GM21723 (cell line): ENCODE results near the gene F13A1.
A peak's percentile ranks its signal among the peaks of the same experiment; 100 is the strongest.

Source experiments
- ATAC-seq: cut with Tn5 transposase; IDR thresholded peaks from one replicate; pipeline ENCODE4 v1.9.1; 2021; ENCODE audit warnings: mild to moderate bottlenecking, moderate library complexity; ENCODE audit not compliant: unreplicated experiment

Gene F13A1

GRCh38 chr6:6246544-6246943 is 73.9 kb downstream of the F13A1 start:
- ATAC-seq = peak; percentile 61

- ATAC-seq = no peak
Measured at GRCh38 chr6:6244624-6245023, 75.8 kb downstream of the F13A1 start.

GRCh38 chr6:6243846-6244245 is 76.6 kb downstream of the F13A1 start:
- no peak for ATAC-seq

GRCh38 chr6:6239598-6240581 is 80.6 kb downstream of the F13A1 start:
- no peak for ATAC-seq

- no peak for ATAC-seq
Measured at GRCh38 chr6:6236730-6237469, 83.6 kb downstream of the F13A1 start.

GRCh38 chr6:6235786-6236185 is 84.7 kb downstream of the F13A1 start:
- no peak for ATAC-seq

GRCh38 chr6:6234963-6235362 is 85.5 kb downstream of the F13A1 start:
- ATAC-seq = no peak

GRCh38 chr6:6230286-6230685 is 90.2 kb downstream of the F13A1 start:
- no peak for ATAC-seq

- ATAC-seq = no peak
Measured at GRCh38 chr6:6227896-6228295, 92.6 kb downstream of the F13A1 start.

- no peak for ATAC-seq
Measured at GRCh38 chr6:6225885-6226529, 94.5 kb downstream of the F13A1 start.

GRCh38 chr6:6224933-6225486 is 95.5 kb downstream of the F13A1 start:
- no peak for ATAC-seq

GRCh38 chr6:6221787-6222535 is 98.5 kb downstream of the F13A1 start:
- no peak for ATAC-seq

GRCh38 chr6:6220718-6221117 is 99.7 kb downstream of the F13A1 start:
- ATAC-seq = no peak

GRCh38 chr6:6219716-6220115 is 100.7 kb downstream of the F13A1 start:
- no peak for ATAC-seq

GRCh38 chr6:6218759-6219085 is 101.7 kb downstream of the F13A1 start:
- ATAC-seq = no peak

GRCh38 chr6:6217855-6218758 is 102.4 kb downstream of the F13A1 start:
- no peak for ATAC-seq

GRCh38 chr6:6210994-6211393 is 109.5 kb downstream of the F13A1 start:
- ATAC-seq = no peak

- ATAC-seq = no peak
Measured at GRCh38 chr6:6202886-6203285, 117.6 kb downstream of the F13A1 start.

GRCh38 chr6:6201200-6201599 is 119.3 kb downstream of the F13A1 start:
- ATAC-seq = no peak

- no peak for ATAC-seq
Measured at GRCh38 chr6:6199678-6200077, 120.8 kb downstream of the F13A1 start.
